HG03280 (cell line): Measurements from ENCODE around the gene ZNF469.
"Not testable (repeated sequence)": the region's sequence is repeated elsewhere in the genome, so short reads cannot be mapped to it uniquely, and the experiment has no call there.

Experiments used
- ATAC-seq: cut with Tn5 transposase; IDR thresholded peaks from one replicate; pipeline ENCODE4 v1.9.1; 2021; ENCODE audit warnings: mild to moderate bottlenecking, moderate library complexity; ENCODE audit not compliant: unreplicated experiment

The ZNF469 gene

GRCh38 chr16:88356727-88357199 lies 26.0 kb upstream of the ZNF469 start:
- ATAC-seq: no peak

DNA sequence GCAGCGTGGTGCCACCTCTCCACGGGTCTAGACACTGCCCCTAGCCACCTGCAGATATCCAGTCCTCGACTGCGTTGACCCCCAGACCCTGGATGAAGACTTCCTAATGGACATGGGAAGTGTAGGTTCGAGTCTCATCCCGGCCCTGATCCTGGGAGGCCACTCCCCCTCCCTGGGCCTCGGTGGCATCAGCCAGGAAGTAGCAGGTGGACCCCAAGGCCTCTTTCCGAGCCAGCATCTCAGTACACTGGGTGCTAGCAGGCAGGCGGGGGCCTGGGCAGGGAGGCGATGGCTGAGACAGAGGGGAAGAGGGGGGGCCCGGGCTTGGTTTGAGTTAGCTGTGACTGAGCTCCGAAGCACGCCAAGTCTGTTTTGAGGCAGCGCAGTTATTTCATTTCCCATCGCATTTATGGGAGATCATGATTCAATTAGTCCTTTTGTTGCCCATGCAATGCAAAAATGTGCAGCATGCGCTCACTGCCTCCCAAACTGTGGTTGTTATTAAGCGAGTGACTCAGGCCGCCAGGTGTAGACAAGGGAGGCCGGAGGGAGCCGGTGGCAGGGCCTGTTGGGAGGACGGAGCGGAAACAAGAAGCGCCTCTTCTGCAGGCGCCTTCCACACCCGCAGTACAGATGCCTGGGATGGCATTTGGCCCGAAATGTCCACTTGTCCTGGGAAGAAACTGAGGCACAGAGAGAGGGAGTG lies 25.3 kb upstream of the ZNF469 start:
- no peak for ATAC-seq

GRCh38 chr16:88358023-88358420 lies 24.7 kb upstream of the ZNF469 start:
- ATAC-seq: no peak

DNA sequence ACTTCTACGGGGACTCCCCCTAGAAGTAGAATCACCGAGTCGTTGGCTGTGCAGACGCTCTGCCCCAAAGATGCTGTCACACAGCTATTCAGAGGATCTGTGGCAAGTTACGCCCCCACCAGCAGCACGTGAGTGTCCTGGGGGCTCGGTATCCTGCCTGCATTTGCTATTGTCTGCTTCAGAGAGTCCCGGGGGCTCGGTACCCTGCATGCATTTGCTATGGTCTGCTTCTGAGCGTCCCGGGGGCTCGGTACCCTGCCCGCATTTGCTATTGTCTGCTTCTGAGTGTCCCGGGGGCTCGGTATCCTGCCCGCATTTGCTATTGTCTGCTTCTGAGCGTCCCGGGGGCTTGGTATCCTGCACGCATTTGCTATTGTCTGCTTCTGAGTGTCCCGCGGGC lies 23.8 kb upstream of the ZNF469 start:
- no peak for ATAC-seq

- ATAC-seq: not testable (repeated sequence)
These were observed 22.4 kb upstream of the ZNF469 start for GRCh38 chr16:88360401-88360800.

GRCh38 chr16:88360999-88361398 lies 21.8 kb upstream of the ZNF469 start:
- ATAC-seq: no peak

DNA sequence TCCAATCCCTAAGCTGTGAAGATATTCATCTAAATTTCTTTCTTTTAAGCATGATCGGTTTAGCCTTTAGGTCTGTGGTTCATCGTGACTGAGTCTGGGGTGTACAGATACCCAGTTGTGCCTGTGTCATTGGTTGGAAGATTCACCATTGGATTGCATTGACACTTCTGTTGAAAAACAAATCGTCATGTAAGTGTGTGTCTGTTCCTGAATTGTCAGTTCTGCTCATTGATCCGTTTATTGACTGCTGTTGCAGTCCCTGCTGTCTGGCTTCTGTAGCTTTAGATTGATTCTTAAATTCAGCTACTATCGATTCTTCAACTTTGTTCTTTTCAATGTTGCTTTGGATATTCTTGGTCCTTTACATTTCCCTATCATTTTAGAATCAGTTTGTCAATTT lies 21.0 kb upstream of the ZNF469 start:
- ATAC-seq: no peak

DNA sequence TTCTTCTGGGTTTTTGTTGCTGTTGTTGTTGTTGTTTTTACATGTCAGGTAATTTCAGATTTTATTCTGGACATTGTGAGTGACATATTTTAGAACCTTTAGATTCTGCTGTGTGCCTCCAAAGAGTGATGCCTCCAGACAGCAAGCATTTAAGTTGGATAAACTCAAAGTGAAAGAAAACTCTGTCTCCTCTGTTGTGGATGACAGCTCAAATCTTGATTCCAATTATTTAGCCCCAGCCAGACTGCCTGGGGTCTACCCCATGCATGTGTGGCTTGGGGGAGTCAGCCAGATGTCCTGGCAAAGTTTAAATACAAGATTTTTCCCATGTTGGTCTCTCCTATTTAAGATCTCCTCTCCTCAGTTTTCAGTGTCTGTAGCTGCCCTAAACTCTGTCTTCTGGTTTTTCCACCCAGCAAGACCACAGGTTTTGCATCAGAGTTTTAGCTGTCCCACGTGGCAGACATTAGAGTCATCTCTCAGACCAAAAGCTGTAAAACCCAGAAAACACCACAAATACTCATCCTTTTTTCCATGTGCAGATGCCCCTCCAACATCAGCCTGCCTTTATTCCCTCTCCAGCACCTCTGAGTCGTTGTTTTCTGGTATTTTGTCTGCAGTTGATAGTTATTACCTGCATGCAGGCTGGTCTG lies 19.4 kb upstream of the ZNF469 start:
- no peak for ATAC-seq

GRCh38 chr16:88365244-88365865 lies 17.4 kb upstream of the ZNF469 start:
- no peak for ATAC-seq

DNA sequence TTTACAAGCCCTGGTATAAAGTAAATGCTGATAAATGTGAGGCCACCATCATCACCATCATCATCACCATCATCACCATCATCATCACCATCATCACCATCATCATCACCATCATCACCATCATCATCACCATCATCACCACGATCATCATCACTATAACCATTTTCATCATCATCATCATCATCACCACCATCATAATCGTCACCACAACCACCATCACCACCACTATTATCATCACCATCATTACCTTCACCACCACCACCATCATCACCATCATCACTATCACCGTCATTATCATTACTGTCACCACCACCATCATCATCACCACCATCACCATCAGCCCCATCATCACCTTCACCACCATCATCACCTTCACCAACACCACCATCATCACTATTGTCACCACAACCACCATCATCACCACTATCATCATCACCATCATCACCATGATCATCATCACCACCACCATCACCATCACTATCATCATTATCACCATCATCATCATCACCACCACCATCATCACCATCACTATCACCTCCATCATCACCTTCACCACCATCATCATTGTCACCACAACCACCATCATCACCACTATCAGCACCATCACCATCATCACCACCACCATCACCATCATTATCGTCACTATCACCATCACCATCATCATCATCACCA lies 16.6 kb upstream of the ZNF469 start:
- no peak for ATAC-seq

- ATAC-seq: no peak
These were observed 16.1 kb upstream of the ZNF469 start for GRCh38 chr16:88366704-88367047.

GRCh38 chr16:88367560-88367959 lies 15.2 kb upstream of the ZNF469 start:
- no peak for ATAC-seq

GRCh38 chr16:88368036-88368435 lies 14.7 kb upstream of the ZNF469 start:
- no peak for ATAC-seq

GRCh38 chr16:88368994-88369393 lies 13.8 kb upstream of the ZNF469 start:
- ATAC-seq: no peak

DNA sequence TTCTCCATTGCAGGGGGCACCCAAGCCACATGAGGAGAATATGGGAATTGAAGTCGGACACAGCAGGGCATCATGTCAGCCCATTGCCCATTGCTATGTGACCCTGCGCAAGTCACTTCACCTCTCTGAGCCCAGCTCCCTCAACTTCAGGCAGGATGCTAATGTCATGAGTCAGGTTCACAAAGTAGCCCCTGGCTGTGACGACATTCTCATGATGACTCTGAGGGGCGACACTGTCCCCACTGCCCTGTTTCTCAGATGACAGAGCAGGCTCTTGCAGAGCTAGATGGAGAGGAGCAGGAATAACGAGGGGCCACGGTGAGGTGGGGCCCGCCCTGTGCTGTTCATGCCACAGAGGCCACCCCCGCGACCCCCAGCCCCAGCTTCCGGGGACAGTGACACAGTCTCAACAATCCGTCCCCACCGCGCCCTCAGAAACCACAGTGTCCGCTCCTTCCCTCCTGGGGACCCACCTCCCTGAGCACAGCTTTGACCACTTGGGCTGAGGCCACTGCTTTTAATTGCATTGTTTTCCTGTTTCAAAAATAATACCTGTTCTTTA lies 13.2 kb upstream of the ZNF469 start:
- no peak for ATAC-seq

- no peak for ATAC-seq
These were observed 12.4 kb upstream of the ZNF469 start for GRCh38 chr16:88370365-88370764.

DNA sequence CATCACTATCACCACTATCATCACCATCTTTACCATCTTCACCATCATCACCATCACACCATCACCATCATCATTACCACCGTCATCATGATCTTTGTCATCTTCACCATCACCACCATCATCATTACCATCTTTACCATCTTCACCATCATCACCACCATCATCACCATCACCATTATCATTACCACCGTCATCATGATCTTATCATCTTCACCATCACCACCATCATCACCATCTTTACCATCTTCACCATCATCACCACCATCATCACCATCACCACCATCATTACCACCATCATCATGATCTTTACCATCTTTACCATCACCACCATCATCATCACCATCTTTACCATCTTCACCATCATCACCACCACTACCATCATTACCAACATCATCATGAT lies 10.2 kb upstream of the ZNF469 start:
- no peak for ATAC-seq

GRCh38 chr16:88373211-88373610 lies 9.5 kb upstream of the ZNF469 start:
- no peak for ATAC-seq

GRCh38 chr16:88373927-88374492 lies 8.7 kb upstream of the ZNF469 start:
- ATAC-seq: no peak

DNA sequence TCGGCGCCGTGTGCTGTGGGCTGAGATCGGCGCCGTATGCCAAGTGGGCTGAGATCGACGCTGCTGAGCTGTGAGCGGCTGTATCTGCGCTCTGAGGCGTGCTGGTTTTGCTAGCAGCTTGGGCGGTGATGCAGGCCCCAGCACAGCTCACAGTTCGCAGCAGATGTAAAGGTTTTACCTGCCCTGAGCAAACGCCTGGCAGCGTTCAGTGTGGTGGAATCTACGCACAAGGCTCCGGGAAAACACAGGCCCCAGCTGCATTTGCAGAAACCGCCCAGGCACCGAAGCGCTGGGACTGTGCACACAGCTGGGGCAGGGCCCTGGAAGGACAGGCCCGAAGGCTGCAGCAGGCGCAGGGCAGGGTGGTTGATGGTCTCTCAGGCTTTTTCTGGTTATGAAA lies 8.0 kb upstream of the ZNF469 start:
- no peak for ATAC-seq
